GM23338 (cell line): Measurements from ENCODE around the gene RBM23. TPM values are rescaled to one million over a fixed set of nuclear protein-coding genes. Genes with fewer than 3 reads are reported as not detected.
"Not testable (repeated sequence)": the region's sequence is repeated elsewhere in the genome, so short reads cannot be mapped to it uniquely, and the experiment has no call there.

Experiments
- ATAC-seq: fragments of 200-7000 bp; cut with Tn5 transposase; 3 replicates; pipeline ENCODE4 v1.9.1; 2020
- DNase-seq: peaks from one replicate; pipeline ENCODE4 v3.0.0-alpha.2; 2015; ENCODE audit warnings: low spot score
- H2AFZ ChIP-seq: fragments of 200-600 bp; sonication (generic); 2 replicates; pipeline ENCODE4 v1.8.0; 2016; ENCODE audit warnings: antibody characterized with exemption, mild to moderate bottlenecking, moderate library complexity
- H3F3A ChIP-seq: fragments of 200-600 bp; sonication (generic); replicated peaks from 2 replicates; pipeline ENCODE4 v1.8.0; 2017; ENCODE audit warnings: antibody characterized with exemption, mixed run types, low read depth
- H3K27ac ChIP-seq: fragments of 200-600 bp; sonication (generic); 2 replicates; pipeline ENCODE4 v1.6.1; 2016; ENCODE audit warnings: low read depth
- H3K27me3 ChIP-seq: fragments of 200-600 bp; sonication (generic); 2 replicates; pipeline ENCODE4 v1.8.0; 2016; ENCODE audit warnings: mild to moderate bottlenecking, mixed run types, moderate library complexity; ENCODE audit not compliant: insufficient read depth
- H3K36me3 ChIP-seq: fragments of 200-600 bp; sonication (generic); 2 replicates; pipeline ENCODE4 v1.8.0; 2016; ENCODE audit warnings: mild to moderate bottlenecking; ENCODE audit not compliant: insufficient read depth
- H3K4me1 ChIP-seq: fragments of 200-600 bp; sonication (generic); 2 replicates; pipeline ENCODE4 v1.8.0; 2016; ENCODE audit warnings: mild to moderate bottlenecking, moderate library complexity; ENCODE audit not compliant: insufficient read depth
- H3K4me2 ChIP-seq: fragments of 200-600 bp; sonication (generic); 2 replicates; pipeline ENCODE4 v1.7.1; 2017; ENCODE audit warnings: mixed run types
- H3K4me3 ChIP-seq: fragments of 200-600 bp; sonication (generic); 2 replicates; pipeline ENCODE4 v1.6.1; 2016; ENCODE audit warnings: mixed run types
- H3K79me2 ChIP-seq: fragments of 200-600 bp; sonication (generic); replicated peaks from 2 replicates; pipeline ENCODE4 v1.8.0; 2017; ENCODE audit warnings: mild to moderate bottlenecking; ENCODE audit not compliant: insufficient read depth
- H3K9me2 ChIP-seq: fragments of 200-600 bp; sonication (generic); 2 replicates; pipeline ENCODE4 v1.8.0; 2017; ENCODE audit not compliant: insufficient read depth
- H4K20me1 ChIP-seq: fragments of 200-600 bp; sonication (generic); replicated peaks from 2 replicates; pipeline ENCODE4 v1.8.0; 2017; ENCODE audit warnings: mild to moderate bottlenecking; ENCODE audit not compliant: insufficient read depth
- H3K27ac Mint-ChIP-seq: 2 replicates; pipeline ENCODE4 v1.8.0; 2020; ENCODE audit warnings: inconsistent platforms, mild to moderate bottlenecking, moderate library complexity, mixed read lengths
- H3K27me3 Mint-ChIP-seq: 3 replicates; pipeline ENCODE4 v1.8.0; 2022; ENCODE audit warnings: low read depth, mild to moderate bottlenecking, moderate library complexity, mixed read lengths, inconsistent platforms; ENCODE audit not compliant: insufficient read depth, poor library complexity
- H3K36me3 Mint-ChIP-seq: 3 replicates; pipeline ENCODE4 v1.8.0; 2021; ENCODE audit warnings: low read depth, mild to moderate bottlenecking, inconsistent platforms, moderate library complexity, mixed read lengths
- H3K4me1 Mint-ChIP-seq: 3 replicates; pipeline ENCODE4 v1.8.0; 2020; ENCODE audit warnings: mild to moderate bottlenecking, inconsistent platforms, mixed read lengths
- H3K4me3 Mint-ChIP-seq: 3 replicates; pipeline ENCODE4 v1.8.0; 2021; ENCODE audit warnings: moderate library complexity, mild to moderate bottlenecking, inconsistent platforms, mixed read lengths
- H3K9me3 Mint-ChIP-seq: 3 replicates; pipeline ENCODE4 v1.8.0; 2020; ENCODE audit warnings: moderate library complexity, mild to moderate bottlenecking, inconsistent platforms, mixed read lengths
- ETS1 ChIP-seq: IDR thresholded peaks from 2 replicates; pipeline ENCODE4 v1.6.1; 2016; ENCODE audit warnings: antibody characterized with exemption
- EZH2 ChIP-seq: fragments of 200-600 bp; sonication (generic); IDR thresholded peaks from one replicate; pipeline ENCODE4 v1.8.0; 2017; ENCODE audit warnings: antibody characterized with exemption, mild to moderate bottlenecking, low read depth; ENCODE audit not compliant: unreplicated experiment
- EZH2phosphoT487 ChIP-seq: fragments of 200-600 bp; sonication (generic); IDR thresholded peaks from one replicate; pipeline ENCODE4 v1.8.1; 2018; ENCODE audit warnings: antibody characterized with exemption; ENCODE audit not compliant: unreplicated experiment
- ZNF114 ChIP-seq: fragments of 250-450 bp; sonication (Bioruptor Pico); IDR thresholded peaks from 2 replicates; pipeline ENCODE4 v1.5.0; 2020; ENCODE audit warnings: mild to moderate bottlenecking, moderate library complexity
- polyA plus RNA-seq: library from polyadenylated mRNA; unstranded; fragments of >200 nt; fragmentation: Nextera tagmentation; extraction: Ambion mirVana; gene quantifications from 2 replicates; pipeline ENCODE4 v1.2.1, GENCODE V29; 2016
- total RNA-seq: library from RNA; depleted of rRNA; stranded (reverse); fragments of >200 nt; shearing (Covaris generic); gene quantifications from 2 replicates; pipeline ENCODE4 v1.2.3, GENCODE V29; 2014

The RBM23 gene
- total and polyA plus RNA-seq, 2 experiments from 2014 or later: 14.4 to 52.8 TPM

DNA sequence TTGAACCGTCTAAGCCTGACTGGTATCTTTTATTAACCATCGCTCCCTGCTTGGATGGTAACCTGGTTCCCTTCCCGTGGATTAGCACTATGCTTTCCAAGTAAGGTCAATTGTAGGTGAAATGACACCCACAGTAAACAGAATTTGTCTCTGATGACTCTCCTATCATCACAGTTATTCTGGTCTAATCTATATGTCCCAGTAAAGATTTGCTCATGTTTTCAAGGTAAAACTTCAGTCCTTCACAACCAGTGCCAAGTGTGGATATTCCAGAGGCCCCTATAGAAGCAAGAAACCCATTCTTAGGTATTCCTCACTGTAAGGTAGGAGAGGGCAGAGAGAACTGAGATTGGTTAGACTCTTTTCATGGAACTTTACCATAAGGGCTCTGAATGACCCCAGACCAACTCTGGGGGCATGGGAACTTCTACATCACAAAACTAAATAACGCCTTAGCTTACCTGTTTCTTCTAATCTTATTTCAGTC lies 47.9 kb upstream of the RBM23 start:
- no peak overlapping the region for H3K4me3 ChIP-seq
- H3K36me3 Mint-ChIP-seq: peaks cover 28% of the 10 kb centered on the region
- H3K9me2 ChIP-seq: peaks cover 5% of the 10 kb centered on the region; the same call in 1 of the 2 replicates
- DNase-seq (no peak), ATAC-seq (no peak)
- no peaks in the 10 kb centered on the region for H4K20me1 ChIP-seq
- no peak for TF ChIP-seq EZH2phosphoT487
- TF ChIP-seq EZH2: no peak
- H3K4me1 ChIP-seq: no peaks in the 10 kb centered on the region
- no peaks in the 10 kb centered on the region; the same call in 1 of the 2 replicates for H3F3A ChIP-seq
- no peaks in the 10 kb centered on the region for H3K27me3 ChIP-seq
- H3K79me2 ChIP-seq: no peaks in the 10 kb centered on the region
- no peaks in the 10 kb centered on the region for H3K4me1 Mint-ChIP-seq
- H3K27ac ChIP-seq: peak overlapping the region; percentile 45; the same call in 1 of the 2 replicates
- no peaks in the 10 kb centered on the region; the same call in 2 of the 3 replicates for H3K9me3 Mint-ChIP-seq
- no peak overlapping the region for H3K4me3 Mint-ChIP-seq
- no peak overlapping the region for H3K4me2 ChIP-seq
- peaks cover 5% of the 10 kb centered on the region for H3K36me3 ChIP-seq
- no peak overlapping the region for H3K27ac Mint-ChIP-seq
- peaks cover 3% of the 10 kb centered on the region for H3K27me3 Mint-ChIP-seq
- H2AFZ ChIP-seq: no peak overlapping the region

GRCh38 chr14:22965916-22966782 lies 47.2 kb upstream of the RBM23 start:
- not testable (repeated sequence) for H3K9me2 ChIP-seq, H3K4me1 ChIP-seq, DNase-seq, H3K27me3 Mint-ChIP-seq, H3K4me1 Mint-ChIP-seq, H3K4me3 Mint-ChIP-seq, H3K79me2 ChIP-seq, H3K27me3 ChIP-seq, H2AFZ ChIP-seq, H4K20me1 ChIP-seq, H3K4me2 ChIP-seq, H3K9me3 Mint-ChIP-seq, ATAC-seq, H3F3A ChIP-seq, H3K36me3 ChIP-seq, H3K4me3 ChIP-seq, H3K27ac Mint-ChIP-seq
- peaks cover 22% of the 10 kb centered on the region for H3K36me3 Mint-ChIP-seq
- H3K27ac ChIP-seq: peak overlapping the region; percentile 45; the same call in 1 of the 2 replicates

DNA sequence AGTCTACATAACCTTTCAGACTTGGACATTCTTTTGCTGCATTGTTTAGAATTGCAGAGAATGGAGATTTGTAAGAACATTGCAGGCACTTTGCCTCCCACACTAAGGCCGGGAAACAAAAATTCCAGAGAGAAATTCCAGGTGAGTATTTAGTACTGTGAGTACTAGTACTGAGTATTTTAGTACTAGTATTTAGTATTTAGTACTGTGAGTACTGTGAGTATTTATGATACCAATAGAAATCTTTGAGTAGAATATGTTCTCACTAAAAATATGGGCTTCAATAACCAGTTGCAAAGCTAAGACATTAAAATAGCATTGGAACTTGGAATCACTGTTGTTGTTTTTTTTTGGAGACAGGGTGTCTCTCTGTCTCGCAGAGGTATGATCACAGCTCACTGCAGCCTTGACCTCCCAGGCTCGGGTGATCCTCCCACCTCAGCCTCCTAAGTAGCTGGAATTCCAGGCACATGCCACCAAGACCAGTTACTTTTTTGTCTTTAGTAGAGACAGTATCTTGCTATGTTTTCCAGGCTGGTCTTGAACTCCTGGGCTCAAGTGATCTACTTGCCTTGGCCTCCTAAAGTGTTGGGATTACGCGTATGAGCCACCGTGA lies 43.2 kb upstream of the RBM23 start:
- Histone ChIP-seq H2AFZ (no peak overlapping the region), H3K27me3 (no peaks in the 10 kb centered on the region), H3K79me2 (no peaks in the 10 kb centered on the region), H3K9me2 (peaks cover 2% of the 10 kb centered on the region; the same call in 1 of the 2 replicates), H4K20me1 (no peaks in the 10 kb centered on the region), H3K4me2 (no peak overlapping the region), H3K27ac (no peak overlapping the region), H3K36me3 (no peaks in the 10 kb centered on the region), H3K4me3 (no peak overlapping the region), H3F3A (no peaks in the 10 kb centered on the region; the same call in 1 of the 2 replicates), H3K4me1 (0 out of 2 replicates have a peak, but pooled peaks cover 4% of the 10 kb centered on the region)
- no peaks in the 10 kb centered on the region for H3K4me1 Mint-ChIP-seq
- H3K27ac Mint-ChIP-seq: no peak overlapping the region
- H3K9me3 Mint-ChIP-seq: peaks cover 2% of the 10 kb centered on the region; the same call in 1 of the 3 replicates
- no peaks in the 10 kb centered on the region for H3K36me3 Mint-ChIP-seq
- peaks cover 4% of the 10 kb centered on the region for H3K27me3 Mint-ChIP-seq
- no peak overlapping the region for H3K4me3 Mint-ChIP-seq
- TF ChIP-seq ETS1: no peak
- 0 out of 2 replicates have a peak, but pooled peaks have one; percentile 80 for TF ChIP-seq ZNF114
- DNase-seq (no peak), ATAC-seq (no peak)
